Osteocyte (in vitro differentiated cells): ENCODE data around the gene CAMK2N2. TPM values are rescaled to one million over a fixed set of nuclear protein-coding genes. Genes with fewer than 3 reads are reported as not detected.

Source experiments
- DNase-seq: peaks from one replicate; pipeline ENCODE4 v3.0.0; 2021; ENCODE audit warnings: mixed read lengths; ENCODE audit not compliant: unreplicated experiment; ENCODE audit errors: extremely low spot score
- H3K27ac Mint-ChIP-seq: one replicate; pipeline ENCODE4 v1.8.0; 2021; ENCODE audit warnings: mild to moderate bottlenecking, mixed read lengths; ENCODE audit not compliant: unreplicated experiment
- H3K27me3 Mint-ChIP-seq: one replicate; pipeline ENCODE4 v1.8.0; 2021; ENCODE audit warnings: mixed read lengths; ENCODE audit not compliant: unreplicated experiment
- H3K36me3 Mint-ChIP-seq: one replicate; pipeline ENCODE4 v1.8.0; 2021; ENCODE audit warnings: mixed read lengths; ENCODE audit not compliant: unreplicated experiment
- H3K4me1 Mint-ChIP-seq: one replicate; pipeline ENCODE4 v1.8.0; 2021; ENCODE audit warnings: mixed read lengths; ENCODE audit not compliant: unreplicated experiment
- H3K4me3 Mint-ChIP-seq: one replicate; pipeline ENCODE4 v1.8.0; 2021; ENCODE audit warnings: mild to moderate bottlenecking, moderate library complexity, mixed read lengths; ENCODE audit not compliant: unreplicated experiment
- H3K9me3 Mint-ChIP-seq: one replicate; pipeline ENCODE4 v1.8.0; 2021; ENCODE audit warnings: mixed read lengths; ENCODE audit not compliant: unreplicated experiment
- total RNA-seq: library from RNA; stranded (reverse); gene quantifications from 2 replicates; pipeline ENCODE4 v1.2.1, GENCODE V29; 2021
- TF ChIP-seq, protein P1 (sequence below): fragments of 200-600 bp; sonication (generic); IDR thresholded peaks from 2 replicates; pipeline ENCODE4 v1.5.0; 2021; ENCODE audit warnings: antibody characterized with exemption, mild to moderate bottlenecking, moderate library complexity

CAMK2N2 gene
- total RNA-seq, 1 donor from 2014 or later: 2.0 TPM

DNA sequence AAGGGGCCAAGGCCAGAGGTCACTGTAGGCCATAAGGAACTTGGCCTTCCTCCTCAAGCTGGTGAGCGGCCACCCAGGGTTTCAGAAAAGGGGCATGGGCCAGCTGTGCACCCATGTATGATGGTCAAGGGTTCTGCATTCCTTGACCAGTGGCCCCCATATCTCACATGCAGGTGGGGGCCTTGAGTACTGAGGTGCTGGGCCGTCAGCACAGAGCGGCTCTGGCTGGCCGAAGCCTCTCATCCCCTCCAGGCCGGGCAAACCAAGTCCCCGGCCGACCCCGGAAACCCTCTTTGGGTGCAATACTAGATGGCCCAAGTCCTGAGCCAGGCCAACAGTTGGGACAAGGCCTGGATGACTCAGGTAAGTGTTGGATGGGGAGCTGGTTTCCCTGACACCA lies 22.1 kb downstream of the CAMK2N2 start:
- H3K36me3 Mint-ChIP-seq: peaks cover 14% of the 10 kb centered on the region
- no peak overlapping the region for H3K4me3 Mint-ChIP-seq
- H3K9me3 Mint-ChIP-seq: no peaks in the 10 kb centered on the region
- H3K27me3 Mint-ChIP-seq: no peaks in the 10 kb centered on the region
- DNase-seq: no peak
- TF ChIP-seq, protein P1, sequence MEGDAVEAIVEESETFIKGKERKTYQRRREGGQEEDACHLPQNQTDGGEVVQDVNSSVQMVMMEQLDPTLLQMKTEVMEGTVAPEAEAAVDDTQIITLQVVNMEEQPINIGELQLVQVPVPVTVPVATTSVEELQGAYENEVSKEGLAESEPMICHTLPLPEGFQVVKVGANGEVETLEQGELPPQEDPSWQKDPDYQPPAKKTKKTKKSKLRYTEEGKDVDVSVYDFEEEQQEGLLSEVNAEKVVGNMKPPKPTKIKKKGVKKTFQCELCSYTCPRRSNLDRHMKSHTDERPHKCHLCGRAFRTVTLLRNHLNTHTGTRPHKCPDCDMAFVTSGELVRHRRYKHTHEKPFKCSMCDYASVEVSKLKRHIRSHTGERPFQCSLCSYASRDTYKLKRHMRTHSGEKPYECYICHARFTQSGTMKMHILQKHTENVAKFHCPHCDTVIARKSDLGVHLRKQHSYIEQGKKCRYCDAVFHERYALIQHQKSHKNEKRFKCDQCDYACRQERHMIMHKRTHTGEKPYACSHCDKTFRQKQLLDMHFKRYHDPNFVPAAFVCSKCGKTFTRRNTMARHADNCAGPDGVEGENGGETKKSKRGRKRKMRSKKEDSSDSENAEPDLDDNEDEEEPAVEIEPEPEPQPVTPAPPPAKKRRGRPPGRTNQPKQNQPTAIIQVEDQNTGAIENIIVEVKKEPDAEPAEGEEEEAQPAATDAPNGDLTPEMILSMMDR: no peak
- H3K4me1 Mint-ChIP-seq: no peaks in the 10 kb centered on the region
- no peak overlapping the region for H3K27ac Mint-ChIP-seq

DNA sequence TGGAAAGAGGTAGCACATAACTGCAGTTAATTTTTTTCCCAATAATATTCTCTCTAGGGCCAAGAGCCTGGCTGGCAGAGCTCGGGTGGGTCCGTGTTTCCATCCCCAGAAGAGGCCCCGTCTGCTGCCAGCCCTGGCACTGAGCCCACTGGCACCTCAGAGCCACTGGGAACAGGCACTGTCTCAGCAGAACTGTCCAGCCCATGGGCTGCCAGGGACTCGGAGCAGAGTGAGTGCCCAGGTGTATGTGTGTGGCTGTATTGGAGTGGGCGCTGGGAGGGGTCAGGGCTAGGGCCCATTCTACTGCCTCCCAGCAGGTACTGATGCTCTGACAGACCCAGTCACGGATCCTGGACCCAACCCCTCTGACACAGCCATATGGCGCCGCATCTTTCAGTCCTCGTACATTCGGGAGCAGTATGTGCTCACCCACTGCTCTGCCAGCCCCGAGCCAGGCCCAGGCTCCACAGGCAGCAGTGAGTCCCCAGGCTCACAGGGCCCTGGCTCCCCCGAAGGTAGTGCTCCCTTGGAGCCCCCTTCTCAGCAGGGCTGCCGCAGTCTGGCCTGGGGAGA lies 23.0 kb downstream of the CAMK2N2 start:
- H3K4me3 Mint-ChIP-seq: no peak overlapping the region
- DNase-seq: no peak
- no peaks in the 10 kb centered on the region for H3K27me3 Mint-ChIP-seq

DNA sequence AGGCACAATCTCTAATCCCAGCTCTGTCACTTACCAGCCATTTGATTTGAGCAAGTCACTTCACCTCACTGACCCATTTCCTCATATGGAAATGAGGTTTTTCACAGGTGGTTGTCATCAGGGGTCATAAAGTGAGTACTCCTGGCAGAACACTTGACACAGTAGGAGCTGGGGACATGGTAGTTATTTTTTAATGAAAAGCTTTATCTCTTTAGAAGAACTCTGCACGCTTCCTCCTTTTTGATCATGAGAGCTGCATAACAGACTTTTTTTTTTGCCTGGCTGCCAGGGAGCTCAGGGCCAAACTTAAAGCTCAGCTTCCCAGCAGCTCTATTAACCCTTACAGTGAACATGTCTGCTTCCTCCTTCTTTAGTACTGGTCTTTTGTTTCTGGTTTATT lies 23.5 kb downstream of the CAMK2N2 start:
- no peaks in the 10 kb centered on the region for H3K4me1 Mint-ChIP-seq

More for the DNA sequence above, 23.0 kb downstream of the CAMK2N2 start:
- Mint-ChIP-seq H3K27ac (no peak overlapping the region), H3K9me3 (no peaks in the 10 kb centered on the region), H3K36me3 (peaks cover 12% of the 10 kb centered on the region), H3K4me1 (no peaks in the 10 kb centered on the region)
- TF ChIP-seq, protein P1: no peak

DNA sequence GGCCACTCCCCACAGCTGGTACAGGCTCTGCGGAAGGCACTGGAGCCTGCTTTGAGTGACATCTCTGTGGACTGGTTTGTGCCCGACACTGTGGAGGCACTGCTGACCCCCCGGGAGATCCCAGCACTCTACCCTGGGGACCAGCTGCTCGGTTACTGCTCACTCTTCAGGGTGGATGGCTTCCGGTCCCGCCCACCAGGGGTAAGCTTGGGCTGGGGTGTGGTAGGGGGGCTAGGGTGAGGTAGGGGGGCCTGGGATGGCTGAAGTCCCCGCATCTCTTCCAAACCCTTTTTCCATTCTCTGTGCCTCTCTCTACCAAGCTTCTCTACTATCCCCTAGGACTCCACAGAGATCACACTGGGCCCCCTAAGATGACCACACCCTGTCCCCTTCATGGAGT lies 24.1 kb downstream of the CAMK2N2 start:
- H3K4me1 Mint-ChIP-seq: no peaks in the 10 kb centered on the region
- H3K27ac Mint-ChIP-seq: no peak overlapping the region
- DNase-seq: no peak
- H3K9me3 Mint-ChIP-seq: no peaks in the 10 kb centered on the region
- no peak overlapping the region for H3K4me3 Mint-ChIP-seq
- TF ChIP-seq, protein P1: no peak
- H3K27me3 Mint-ChIP-seq: peaks cover 8% of the 10 kb centered on the region
- peaks cover under 1% of the 10 kb centered on the region for H3K36me3 Mint-ChIP-seq

More for the DNA sequence above, 23.5 kb downstream of the CAMK2N2 start:
- Mint-ChIP-seq H3K27ac (no peak overlapping the region), H3K9me3 (no peaks in the 10 kb centered on the region), H3K4me3 (no peak overlapping the region), H3K36me3 (peaks cover 7% of the 10 kb centered on the region), H3K27me3 (peaks cover 3% of the 10 kb centered on the region)
- TF ChIP-seq, protein P1: no peak
- no peak for DNase-seq

DNA sequence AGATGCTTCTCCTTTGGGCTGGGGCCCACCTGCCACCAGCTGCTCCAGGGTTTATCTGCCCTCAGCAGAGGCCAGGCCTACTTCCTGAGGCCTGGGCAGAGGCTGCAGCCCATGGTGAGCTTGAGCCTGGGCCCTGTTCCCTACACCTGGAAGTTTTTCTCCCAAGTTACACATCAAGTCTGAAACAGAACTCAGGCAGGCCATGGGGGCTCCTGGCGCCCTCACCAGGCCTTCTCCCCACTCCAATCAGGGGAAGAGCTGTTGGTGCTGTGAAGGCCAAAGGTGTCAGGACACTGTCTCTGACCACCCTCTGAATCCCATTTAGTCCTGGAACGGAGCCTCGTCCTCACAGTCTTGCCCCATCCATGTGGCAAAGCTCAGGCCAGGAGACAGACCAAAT lies 24.7 kb downstream of the CAMK2N2 start:
- no peaks in the 10 kb centered on the region for H3K36me3 Mint-ChIP-seq
- TF ChIP-seq, protein P1: no peak
- DNase-seq: no peak
- no peak overlapping the region for H3K27ac Mint-ChIP-seq
- no peaks in the 10 kb centered on the region for H3K9me3 Mint-ChIP-seq
- H3K4me3 Mint-ChIP-seq: no peak overlapping the region
- peaks cover 14% of the 10 kb centered on the region for H3K27me3 Mint-ChIP-seq
- no peaks in the 10 kb centered on the region for H3K4me1 Mint-ChIP-seq
